Skeletal muscle satellite cell (primary cell): Measurements from ENCODE around the gene AGPAT2.
"Not testable (repeated sequence)": the region's sequence is repeated elsewhere in the genome, so short reads cannot be mapped to it uniquely, and the experiment has no call there.

Source experiments
- H3K27me3 ChIP-seq: 2 replicates; pipeline ENCODE4 v1.7.0; 2013; ENCODE audit warnings: low read length; ENCODE audit not compliant: control insufficient read depth, insufficient read depth
- H3K36me3 ChIP-seq: 2 replicates; pipeline ENCODE4 v1.7.0; 2013; ENCODE audit warnings: mild to moderate bottlenecking, control low read depth, low read length; ENCODE audit not compliant: insufficient read depth
- H3K4me1 ChIP-seq: 2 replicates; pipeline ENCODE4 v1.7.0; 2013; ENCODE audit warnings: low read length; ENCODE audit not compliant: control insufficient read depth, insufficient read depth
- H3K4me2 ChIP-seq: 2 replicates; pipeline ENCODE4 v1.7.0; 2013; ENCODE audit warnings: mild to moderate bottlenecking, low read length
- H3K4me3 ChIP-seq: 2 replicates; pipeline ENCODE4 v1.7.0; 2013; ENCODE audit warnings: low read length
- H3K9ac ChIP-seq: 2 replicates; pipeline ENCODE4 v1.7.0; 2013; ENCODE audit warnings: mild to moderate bottlenecking, low read depth, low read length, moderate library complexity
- H3K9me3 ChIP-seq: replicated peaks from 2 replicates; pipeline ENCODE4 v1.7.0; 2013; ENCODE audit warnings: mild to moderate bottlenecking, control low read depth, low read length

The AGPAT2 gene

DNA sequence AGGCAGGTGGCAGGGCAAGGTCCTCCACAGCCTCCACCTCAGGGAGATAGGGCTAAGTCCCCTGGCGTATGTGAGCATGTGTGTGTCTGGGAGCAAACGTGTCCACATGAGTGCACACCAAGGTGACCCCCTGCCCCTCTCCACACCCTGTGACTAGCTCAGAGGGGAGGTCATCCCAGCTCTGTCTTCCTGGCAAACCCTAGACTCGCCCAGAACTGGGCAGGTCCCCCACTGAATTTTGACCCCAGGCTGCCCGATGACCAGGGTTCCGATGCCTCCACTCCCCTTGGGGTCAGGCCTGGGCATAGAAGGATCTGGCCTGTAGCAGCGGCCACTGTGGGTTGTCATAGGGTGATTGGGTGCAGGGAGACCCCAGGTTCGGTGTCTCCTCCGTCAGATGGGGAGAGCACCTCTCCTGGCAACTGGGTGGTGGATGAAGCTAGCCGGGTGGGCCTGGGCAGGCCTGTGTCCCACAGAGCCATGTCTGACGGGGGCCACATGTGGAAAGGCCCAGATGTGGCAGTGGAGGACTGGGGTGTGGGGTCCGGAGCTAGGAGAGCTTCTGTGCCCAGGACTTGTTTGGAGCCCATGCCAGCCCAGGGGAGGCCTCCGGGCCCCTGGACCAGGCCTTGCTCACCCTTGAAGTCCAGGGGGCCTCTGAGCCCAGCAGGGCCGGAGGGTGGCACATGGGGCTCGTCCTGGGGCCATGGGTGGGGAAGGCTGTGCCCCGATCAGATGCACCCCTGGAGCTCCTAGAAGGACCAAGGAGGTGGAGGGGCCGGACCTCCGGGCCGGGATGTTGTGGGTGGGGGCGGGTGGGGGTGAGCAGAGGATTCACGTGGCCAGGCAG, 31.3 kb upstream of the AGPAT2 start:
- H3K27me3 ChIP-seq, result peaks cover 17% of the 10 kb centered on the region
- no peak overlapping the region for H3K4me3 ChIP-seq
- no peak overlapping the region for H3K4me2 ChIP-seq
- H3K9me3 ChIP-seq, result no peaks in the 10 kb centered on the region
- peaks cover 12% of the 10 kb centered on the region for H3K36me3 ChIP-seq
- no peak overlapping the region for H3K9ac ChIP-seq
- peaks cover 9% of the 10 kb centered on the region for H3K4me1 ChIP-seq

GRCh38 chr9:136717399-136717798, 30.1 kb upstream of the AGPAT2 start:
- Histone ChIP-seq H3K27me3 (peaks cover 26% of the 10 kb centered on the region), H3K9ac (no peak overlapping the region), H3K4me2 (no peak overlapping the region), H3K4me3 (no peak overlapping the region), H3K36me3 (peaks cover under 1% of the 10 kb centered on the region), H3K4me1 (peaks cover 9% of the 10 kb centered on the region), H3K9me3 (no peaks in the 10 kb centered on the region)

- Histone ChIP-seq H3K9me3 (no peaks in the 10 kb centered on the region), H3K27me3 (peaks cover 31% of the 10 kb centered on the region), H3K36me3 (no peaks in the 10 kb centered on the region), H3K4me3 (no peak overlapping the region), H3K9ac (no peak overlapping the region), H3K4me1 (no peaks in the 10 kb centered on the region), H3K4me2 (no peak overlapping the region)
Observed at GRCh38 chr9:136714893-136715274, 27.6 kb upstream of the AGPAT2 start.

GRCh38 chr9:136714096-136714892, 27.0 kb upstream of the AGPAT2 start:
- H3K27me3 ChIP-seq, result peaks cover 31% of the 10 kb centered on the region
- no peaks in the 10 kb centered on the region for H3K9me3 ChIP-seq
- no peak overlapping the region for H3K4me2 ChIP-seq
- H3K4me3 ChIP-seq, result no peak overlapping the region
- no peaks in the 10 kb centered on the region for H3K4me1 ChIP-seq
- no peak overlapping the region for H3K9ac ChIP-seq
- no peaks in the 10 kb centered on the region for H3K36me3 ChIP-seq

DNA sequence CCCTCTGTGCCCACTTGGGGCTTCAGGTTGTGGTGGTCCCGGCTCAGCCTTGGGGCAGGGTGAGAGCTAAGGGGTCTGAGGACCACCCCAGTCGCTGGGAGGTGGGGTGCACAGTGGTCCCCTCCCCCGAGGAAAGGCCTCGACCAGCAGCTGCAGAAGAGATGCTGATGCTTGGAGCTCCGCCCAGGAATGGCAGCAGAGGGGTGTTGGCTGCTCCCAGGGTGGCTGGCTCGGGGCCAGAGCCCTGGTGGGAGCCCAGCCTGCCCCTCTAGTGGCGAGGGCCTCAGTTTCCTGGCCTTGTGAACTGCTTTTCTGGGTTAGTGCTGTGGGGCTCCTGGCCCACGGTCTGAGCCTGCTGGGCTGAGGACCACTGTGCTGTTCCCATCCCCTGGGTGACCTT, 26.3 kb upstream of the AGPAT2 start:
- H3K27me3 ChIP-seq, result peaks cover 31% of the 10 kb centered on the region
- H3K4me3 ChIP-seq, result no peak overlapping the region
- no peaks in the 10 kb centered on the region for H3K4me1 ChIP-seq
- no peaks in the 10 kb centered on the region for H3K36me3 ChIP-seq
- H3K4me2 ChIP-seq, result no peak overlapping the region
- H3K9ac ChIP-seq, result no peak overlapping the region
- no peaks in the 10 kb centered on the region for H3K9me3 ChIP-seq

DNA sequence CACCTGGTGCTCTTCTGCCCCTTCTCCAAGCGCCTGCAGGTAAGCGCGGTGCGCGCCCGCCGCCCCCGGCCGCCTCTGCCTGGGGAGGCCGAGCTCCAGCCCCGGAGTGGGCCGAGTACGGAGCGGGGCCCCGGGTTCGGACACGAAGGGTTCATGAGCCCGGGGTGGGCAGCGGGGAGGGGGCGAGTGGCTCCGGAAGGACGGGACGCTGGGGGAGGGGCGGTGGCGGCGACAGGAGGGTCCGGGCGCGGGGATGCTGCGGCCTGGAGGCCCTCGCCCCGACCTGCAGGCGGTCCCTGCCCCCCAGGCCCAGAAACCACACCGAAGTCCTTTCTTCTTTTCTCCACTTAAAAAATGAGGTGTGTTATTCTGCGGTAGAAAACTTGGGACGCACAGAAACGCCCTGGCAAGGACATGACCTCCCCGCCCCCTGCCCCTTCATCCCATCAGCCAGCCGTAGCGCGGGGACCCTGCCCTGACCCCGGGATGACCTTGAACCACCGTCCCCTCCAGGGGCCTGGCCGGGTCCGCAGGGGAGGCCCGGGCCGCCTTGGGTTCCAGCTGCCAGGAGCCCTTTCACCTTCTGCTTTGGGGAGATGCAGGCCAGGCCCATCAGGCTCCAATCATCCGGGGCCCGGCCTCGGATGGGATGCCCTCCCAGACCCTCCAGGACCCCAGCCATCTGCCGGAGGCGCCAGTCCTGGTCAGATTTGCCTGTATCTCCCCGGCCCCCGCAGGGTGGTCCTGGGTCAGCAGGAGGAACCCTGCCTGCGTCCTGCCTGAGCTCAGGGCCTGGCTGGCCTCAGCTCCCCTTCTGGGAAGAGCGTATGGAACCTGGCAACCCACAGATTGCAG, 25.7 kb upstream of the AGPAT2 start:
- Histone ChIP-seq H3K4me3 (no peak overlapping the region), H3K9me3 (no peaks in the 10 kb centered on the region), H3K36me3 (no peaks in the 10 kb centered on the region), H3K4me2 (no peak overlapping the region), H3K27me3 (peaks cover 34% of the 10 kb centered on the region), H3K9ac (no peak overlapping the region), H3K4me1 (no peaks in the 10 kb centered on the region)

DNA sequence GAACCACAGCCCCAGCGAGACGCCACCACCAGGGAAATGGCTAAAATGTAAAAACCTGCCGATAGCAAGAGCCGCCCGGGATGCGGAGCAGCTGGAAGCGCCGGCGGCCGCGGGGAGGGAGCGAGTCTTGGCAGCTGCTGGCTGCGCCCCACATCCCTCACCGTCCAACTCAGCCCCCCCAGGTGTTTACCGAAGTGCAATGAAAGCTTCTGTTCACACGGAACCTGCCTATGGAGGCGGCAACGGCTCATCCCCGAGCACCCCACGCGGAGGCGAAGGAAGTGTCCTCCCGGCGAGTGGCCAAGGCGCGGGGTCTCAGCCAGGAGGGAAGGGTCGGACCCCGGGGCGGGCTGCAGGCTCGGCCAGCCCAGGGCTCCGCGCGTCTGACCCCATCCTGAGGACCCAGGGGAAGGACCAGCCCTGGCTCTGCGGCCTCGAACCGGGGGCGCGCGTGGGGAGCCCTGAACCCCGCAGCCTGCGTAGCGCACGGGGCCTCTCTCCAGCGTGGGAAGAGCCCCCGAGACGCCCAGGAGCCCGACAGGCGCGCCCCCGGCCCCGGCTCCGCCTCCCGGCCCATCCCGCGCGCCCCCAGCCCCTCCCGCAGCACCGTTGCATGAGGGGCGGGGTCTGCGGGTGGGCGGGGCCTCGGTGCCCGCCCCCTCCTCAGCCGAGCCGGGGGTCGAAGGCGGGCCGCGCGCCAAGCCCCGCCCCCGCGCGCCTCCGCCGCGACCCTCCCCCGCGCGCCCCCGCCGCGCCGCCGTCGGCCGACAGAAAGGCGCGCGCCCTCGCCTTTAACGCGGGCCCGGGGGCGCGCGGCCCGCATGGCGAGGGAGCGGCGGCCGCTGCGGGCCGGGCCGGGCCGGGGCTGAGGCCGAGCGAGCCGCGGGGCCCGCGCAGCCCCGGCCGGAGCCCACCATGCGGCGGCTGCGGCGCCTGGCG, 24.8 kb upstream of the AGPAT2 start, which contains the start of gene DIPK1B:
Gene DIPK1B (plus strand): TSS at position 822 of the 939 bp plus-strand sequence. CDS start 94 bp downstream, at position 916.
- Histone ChIP-seq H3K4me3 (no peak within 1 kb of the TSS), H3K4me1 (no peaks in the 10 kb centered on the region), H3K9ac (no peak within 1 kb of the TSS), H3K36me3 (no peaks in the 10 kb centered on the region), H3K4me2 (no peak within 1 kb of the TSS), H3K27me3 (peaks cover 35% of the 10 kb centered on the region), H3K9me3 (no peaks in the 10 kb centered on the region)

- not testable (repeated sequence) for H3K4me1 ChIP-seq
- peaks cover 36% of the 10 kb centered on the region for H3K27me3 ChIP-seq
Observed at GRCh38 chr9:136711219-136711648, 24.0 kb upstream of the AGPAT2 start.

DNA sequence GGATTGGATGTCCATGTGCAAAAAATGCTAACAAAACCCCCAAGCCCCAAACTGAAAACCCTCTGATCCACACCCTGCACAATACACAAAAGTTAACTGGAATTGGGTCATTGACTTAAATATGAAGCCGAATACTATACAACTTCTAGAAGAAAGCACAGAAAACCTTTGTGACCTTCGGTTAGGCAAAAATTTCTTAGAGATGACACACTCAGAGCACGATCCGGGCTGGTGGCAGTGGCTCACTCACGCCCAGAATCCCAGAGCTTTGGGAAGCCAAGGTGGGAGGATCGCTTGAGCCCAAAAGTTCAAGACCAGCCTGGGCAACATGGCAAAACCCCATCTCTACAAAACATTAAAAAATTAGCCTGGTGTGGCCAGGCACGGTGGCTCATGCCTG, 23.3 kb upstream of the AGPAT2 start:
- Histone ChIP-seq H3K4me3 (no peak overlapping the region), H3K9me3 (no peaks in the 10 kb centered on the region), H3K4me2 (no peak overlapping the region), H3K27me3 (peaks cover 38% of the 10 kb centered on the region), H3K4me1 (no peaks in the 10 kb centered on the region), H3K36me3 (no peaks in the 10 kb centered on the region), H3K9ac (no peak overlapping the region)

More at GRCh38 chr9:136711219-136711648, 24.0 kb upstream of the AGPAT2 start:
- H3K36me3 ChIP-seq, H3K4me2 ChIP-seq, H3K4me3 ChIP-seq, H3K9ac ChIP-seq, H3K9me3 ChIP-seq: not testable (repeated sequence)

- no peak overlapping the region for H3K4me3 ChIP-seq
- no peaks in the 10 kb centered on the region for H3K36me3 ChIP-seq
- H3K9ac ChIP-seq, result no peak overlapping the region
- H3K9me3 ChIP-seq, result no peaks in the 10 kb centered on the region
- H3K27me3 ChIP-seq, result peaks cover 40% of the 10 kb centered on the region
- H3K4me2 ChIP-seq, result no peak overlapping the region
- no peaks in the 10 kb centered on the region for H3K4me1 ChIP-seq
Observed at GRCh38 chr9:136709454-136710109, 22.3 kb upstream of the AGPAT2 start.
